ENCODE measurements around the gene SYNGR2.

The SYNGR2 gene

DNA sequence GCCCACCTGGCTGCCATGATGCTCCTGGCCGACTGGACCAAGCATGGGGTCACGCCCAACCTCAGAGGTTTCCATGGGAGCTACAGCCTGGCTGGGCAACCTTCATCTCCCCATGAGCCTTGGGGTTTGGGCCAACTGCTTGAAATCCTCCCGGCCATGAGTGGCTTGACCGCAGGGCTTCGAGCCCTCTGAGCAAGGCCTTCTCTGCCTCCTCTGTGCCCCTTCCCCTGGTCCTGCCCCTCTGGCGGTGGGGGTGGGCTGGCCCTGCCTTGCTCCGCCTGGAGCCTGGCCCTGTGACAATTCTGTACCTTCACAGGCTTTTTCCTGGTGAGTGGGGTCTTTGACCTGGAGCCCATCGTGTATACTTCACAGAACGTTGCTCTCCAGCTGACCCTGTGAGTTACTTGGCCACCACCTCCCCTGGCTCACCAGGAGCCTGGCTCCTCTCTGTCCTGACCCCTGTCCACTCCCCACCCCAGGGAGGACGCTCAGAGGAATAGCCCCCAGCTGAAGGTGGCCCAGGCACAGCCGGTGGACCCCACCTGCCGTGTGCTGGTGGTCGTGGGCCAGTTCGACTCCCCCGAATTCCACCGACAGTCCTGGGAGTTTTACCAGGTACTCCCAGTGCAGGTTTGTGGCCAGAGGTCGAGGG is 36.9 kb downstream of the SYNGR2 start:
- DNase-seq, result no peak

DNA sequence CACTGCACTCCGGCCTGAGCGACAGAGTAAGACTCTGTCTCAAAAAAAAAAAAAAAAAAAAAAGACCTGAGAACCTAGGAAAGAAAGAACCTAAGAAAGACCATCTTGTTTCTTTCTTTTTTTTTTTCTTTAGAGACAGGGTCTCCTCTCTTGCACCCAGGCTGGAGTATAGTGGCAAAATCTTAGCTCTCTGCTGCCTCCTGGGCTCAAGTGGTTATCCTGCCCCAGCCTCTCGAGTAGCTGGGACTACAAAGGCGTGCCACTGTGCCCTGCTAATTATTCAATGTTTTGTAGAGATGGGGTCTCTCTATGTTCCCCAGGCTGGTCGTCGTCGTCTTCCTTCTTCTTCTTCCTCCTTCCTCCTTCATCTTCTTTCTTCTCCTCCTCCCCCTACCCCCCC is 37.9 kb downstream of the SYNGR2 start:
- DNase-seq, result no peak

DNA sequence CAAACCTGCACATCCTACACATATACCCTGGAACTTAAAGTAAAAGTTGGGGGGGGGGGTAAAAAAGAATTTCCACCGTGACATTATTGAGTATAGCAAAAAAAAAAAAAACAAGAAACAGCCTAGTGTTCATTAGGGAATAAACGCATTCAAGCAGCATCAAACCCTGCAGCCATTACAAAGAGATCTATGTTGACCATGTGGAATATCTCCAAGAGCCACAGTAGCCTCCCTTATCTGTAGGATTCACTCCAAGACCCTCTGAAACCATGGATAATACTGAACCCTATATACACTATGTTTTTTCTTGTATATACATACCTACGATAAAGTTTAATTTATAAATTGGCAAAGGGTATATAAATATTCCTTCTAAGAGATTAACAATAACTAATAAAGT is 40.1 kb downstream of the SYNGR2 start:
- DNase-seq, result no peak

DNA sequence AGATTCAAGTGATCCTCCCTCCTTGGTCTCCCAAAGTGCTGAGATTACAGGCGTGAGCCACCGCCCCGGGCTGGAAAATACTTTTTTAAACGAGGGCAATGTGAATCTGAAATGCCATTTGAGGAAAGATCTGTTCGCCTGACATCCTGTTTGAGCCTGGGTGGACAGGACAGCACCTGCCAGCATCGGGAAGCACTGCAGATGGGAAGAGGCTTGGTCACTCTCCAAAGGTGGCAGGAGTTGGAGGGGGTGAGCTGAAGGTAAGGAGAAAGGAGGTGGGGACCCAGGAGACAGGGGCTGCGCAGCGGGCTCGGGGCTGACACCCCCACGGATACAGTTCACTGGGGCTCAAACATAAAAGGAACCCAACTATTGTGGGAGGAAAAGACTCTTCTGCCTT is 41.7 kb downstream of the SYNGR2 start:
- DNase-seq, result no peak

DNA sequence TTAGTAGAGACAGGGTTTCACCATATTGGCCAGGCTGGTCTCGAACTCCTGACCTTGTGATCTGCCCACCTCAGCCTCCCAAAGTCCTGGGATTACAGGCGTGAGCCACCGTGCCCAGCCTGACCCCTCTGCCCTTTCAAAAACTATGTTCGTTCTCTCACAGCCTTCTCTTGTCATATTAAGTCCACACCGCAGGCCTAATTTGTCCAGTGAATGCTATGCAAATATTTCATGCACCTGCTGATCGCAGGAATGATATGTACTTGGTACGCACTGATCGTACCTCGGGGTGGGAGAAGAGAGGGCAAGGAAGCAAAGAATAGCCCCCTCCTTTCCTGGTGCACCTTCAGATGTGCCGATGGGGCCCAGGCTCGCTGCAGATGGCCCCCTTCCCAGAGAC is 42.7 kb downstream of the SYNGR2 start:
- DNase-seq, result no peak

DNA sequence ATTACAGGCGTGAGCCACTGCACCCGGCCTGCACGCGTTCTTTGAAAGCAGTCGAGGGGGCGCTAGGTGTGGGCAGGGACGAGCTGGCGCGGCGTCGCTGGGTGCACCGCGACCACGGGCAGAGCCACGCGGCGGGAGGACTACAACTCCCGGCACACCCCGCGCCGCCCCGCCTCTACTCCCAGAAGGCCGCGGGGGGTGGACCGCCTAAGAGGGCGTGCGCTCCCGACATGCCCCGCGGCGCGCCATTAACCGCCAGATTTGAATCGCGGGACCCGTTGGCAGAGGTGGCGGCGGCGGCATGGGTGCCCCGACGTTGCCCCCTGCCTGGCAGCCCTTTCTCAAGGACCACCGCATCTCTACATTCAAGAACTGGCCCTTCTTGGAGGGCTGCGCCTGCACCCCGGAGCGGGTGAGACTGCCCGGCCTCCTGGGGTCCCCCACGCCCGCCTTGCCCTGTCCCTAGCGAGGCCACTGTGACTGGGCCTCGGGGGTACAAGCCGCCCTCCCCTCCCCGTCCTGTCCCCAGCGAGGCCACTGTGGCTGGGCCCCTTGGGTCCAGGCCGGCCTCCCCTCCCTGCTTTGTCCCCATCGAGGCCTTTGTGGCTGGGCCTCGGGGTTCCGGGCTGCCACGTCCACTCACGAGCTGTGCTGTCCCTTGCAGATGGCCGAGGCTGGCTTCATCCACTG is 45.8 kb downstream of the SYNGR2 start, which contains the start of gene BIRC5:
Gene BIRC5 (plus strand): TSS at position 238 of the 690 bp plus-strand sequence. CDS start 64 bp downstream, at position 302.
- DNase-seq, result peak; percentile 90

DNA sequence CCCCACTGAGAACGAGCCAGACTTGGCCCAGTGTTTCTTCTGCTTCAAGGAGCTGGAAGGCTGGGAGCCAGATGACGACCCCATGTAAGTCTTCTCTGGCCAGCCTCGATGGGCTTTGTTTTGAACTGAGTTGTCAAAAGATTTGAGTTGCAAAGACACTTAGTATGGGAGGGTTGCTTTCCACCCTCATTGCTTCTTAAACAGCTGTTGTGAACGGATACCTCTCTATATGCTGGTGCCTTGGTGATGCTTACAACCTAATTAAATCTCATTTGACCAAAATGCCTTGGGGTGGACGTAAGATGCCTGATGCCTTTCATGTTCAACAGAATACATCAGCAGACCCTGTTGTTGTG is 46.3 kb downstream of the SYNGR2 start:
- DNase-seq, result no peak

DNA sequence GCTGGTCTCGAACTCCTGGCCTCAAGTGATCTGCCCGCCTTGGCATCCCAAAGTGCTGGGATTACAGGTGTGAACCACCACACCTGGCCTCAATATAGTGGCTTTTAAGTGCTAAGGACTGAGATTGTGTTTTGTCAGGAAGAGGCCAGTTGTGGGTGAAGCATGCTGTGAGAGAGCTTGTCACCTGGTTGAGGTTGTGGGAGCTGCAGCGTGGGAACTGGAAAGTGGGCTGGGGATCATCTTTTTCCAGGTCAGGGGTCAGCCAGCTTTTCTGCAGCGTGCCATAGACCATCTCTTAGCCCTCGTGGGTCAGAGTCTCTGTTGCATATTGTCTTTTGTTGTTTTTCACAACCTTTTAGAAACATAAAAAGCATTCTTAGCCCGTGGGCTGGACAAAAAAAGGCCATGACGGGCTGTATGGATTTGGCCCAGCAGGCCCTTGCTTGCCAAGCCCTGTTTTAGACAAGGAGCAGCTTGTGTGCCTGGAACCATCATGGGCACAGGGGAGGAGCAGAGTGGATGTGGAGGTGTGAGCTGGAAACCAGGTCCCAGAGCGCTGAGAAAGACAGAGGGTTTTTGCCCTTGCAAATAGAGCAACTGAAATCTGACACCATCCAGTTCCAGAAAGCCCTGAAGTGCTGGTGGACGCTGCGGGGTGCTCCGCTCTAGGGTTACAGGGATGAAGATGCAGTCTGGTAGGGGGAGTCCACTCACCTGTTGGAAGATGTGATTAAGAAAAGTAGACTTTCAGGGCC is 51.2 kb downstream of the SYNGR2 start:
- DNase-seq, result no peak

Data from fibroblast of skin of scalp (primary cell).